NCI-H128 (cell line): Measurements from ENCODE around the gene EIF4G2.

Experiments used
- DNase-seq: peaks from one replicate; lab custom pipeline; 2025; ENCODE audit not compliant: unreplicated experiment; lab: John Stamatoyannopoulos, UW

Gene EIF4G2

DNA sequence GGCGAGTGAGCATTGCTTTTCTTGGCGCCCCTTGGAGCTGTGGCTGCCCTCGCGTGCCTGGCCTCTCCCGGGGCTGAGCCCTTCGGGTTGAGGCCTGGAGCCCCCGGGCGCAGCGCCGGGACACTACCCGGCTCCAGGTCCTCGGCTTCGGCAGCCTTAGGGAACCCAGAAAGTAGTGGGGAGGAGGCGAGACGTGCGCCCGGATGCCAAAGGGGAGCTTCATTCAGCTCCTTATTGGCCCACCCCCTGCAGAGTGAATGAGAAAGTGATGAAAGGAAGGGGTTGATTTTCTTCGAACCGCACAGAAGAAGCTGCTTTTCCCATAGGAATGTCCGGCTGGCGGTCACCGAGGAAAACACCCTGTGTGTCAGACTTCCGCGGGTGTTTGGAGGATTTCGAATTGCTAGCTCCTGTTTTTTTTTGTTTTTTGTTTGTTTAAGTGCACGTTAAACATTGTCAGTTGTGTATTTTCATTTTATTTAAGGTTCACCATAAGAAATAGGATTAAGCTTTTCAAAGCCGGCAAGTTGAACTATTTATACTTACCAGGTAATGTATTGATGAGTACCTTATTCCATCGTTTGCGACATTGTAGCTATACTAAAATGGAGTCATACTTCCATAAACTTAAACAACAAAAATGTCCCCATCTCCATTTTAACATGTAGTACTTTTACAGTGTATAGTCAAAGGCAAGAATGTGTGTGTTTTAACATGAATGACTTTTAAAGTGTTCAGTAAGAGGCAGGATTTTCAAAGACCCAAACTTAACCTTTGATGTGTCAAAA lies 841 bp upstream of the EIF4G2 start:
- DNase-seq, result peak; percentile 60

DNA sequence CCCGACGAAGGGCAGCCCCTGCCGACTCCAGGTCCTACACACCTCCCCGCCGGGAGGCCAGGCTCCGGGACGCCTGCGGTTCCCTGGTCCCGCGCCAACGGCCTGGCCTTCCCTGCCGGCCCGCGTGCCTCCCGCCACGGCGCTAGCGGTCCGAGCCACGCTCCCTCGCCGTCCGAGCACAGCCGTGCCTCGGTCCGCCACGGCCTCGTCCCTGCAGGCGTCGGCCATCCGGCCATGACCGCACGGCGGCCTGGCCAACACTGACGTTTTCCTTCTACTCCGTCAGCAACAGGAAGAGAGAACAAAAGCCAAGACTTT lies 532 bp downstream of the EIF4G2 start:
- no peak for DNase-seq

DNA sequence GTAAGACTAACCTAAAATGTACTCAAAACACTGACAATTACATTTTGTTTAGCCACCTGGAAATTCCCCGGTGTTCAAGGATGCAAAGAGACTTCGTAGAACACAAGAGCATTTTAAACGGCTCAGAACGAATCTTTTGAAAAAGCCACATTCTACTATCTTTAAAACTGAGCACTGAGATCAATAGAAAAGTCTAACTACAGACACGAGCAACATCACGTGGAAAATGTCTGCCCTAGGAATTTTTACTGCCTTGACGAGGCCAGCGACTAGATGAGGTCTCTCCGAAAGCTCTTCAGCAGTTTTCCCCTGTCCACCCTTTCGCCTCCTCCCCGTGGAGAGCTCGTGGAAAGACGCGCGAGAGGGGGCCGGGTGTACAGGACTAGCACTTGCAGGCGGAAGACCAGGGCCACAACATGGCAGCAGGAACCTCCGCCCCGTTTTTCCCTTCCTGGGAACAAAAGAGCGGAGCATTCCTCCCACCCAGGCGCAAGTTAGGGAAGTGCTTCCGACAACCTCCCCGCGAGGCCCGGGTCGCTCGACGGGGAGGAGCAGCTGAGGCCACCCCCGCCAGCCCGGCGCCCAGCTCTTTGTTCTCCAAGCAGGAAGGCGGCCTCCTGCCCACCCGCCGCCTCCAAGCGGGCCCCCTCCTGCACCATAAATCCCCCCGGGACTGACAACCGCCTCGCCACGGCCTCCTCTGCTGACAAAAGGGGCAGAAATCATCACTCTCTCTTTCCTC lies 1.1 kb downstream of the EIF4G2 start:
- DNase-seq, result no peak

DNA sequence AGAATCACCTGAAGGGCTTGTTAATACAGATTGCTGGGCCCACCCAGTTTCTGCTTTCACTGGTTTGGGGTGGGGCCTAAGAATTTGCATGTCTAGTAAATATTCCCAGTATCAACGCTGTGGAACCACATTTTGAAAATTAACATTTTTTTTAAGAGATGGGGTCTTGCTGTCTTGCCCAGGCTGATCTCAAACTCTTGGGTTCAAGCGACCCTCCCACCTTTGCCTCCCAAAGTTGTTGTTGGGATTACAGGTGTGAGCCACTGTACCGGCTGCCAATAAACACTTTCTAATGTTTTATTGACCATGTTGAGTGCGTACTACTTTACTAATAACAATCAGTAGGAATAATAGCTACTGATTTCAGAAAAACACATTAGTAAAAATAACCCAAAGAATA lies 2.5 kb downstream of the EIF4G2 start:
- no peak for DNase-seq

DNA sequence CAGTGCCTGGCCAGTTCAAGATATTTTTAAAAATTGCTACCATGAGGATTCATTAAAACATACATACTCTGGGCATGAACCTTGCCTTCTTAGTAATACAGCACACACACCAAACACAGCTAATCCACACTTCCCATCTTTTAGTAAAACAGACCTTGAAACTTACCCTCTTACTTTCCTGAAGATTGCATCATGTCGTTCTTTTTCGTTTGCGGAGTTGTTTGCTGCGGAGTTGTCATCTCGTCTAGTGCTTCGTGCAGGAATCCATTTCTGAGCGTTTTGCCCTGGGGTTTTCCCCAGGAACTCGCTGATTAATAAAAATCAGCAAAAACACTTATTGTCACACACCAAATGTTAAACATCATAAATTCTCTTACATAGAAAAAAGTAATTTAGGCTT lies 3.0 kb downstream of the EIF4G2 start:
- no peak for DNase-seq

DNA sequence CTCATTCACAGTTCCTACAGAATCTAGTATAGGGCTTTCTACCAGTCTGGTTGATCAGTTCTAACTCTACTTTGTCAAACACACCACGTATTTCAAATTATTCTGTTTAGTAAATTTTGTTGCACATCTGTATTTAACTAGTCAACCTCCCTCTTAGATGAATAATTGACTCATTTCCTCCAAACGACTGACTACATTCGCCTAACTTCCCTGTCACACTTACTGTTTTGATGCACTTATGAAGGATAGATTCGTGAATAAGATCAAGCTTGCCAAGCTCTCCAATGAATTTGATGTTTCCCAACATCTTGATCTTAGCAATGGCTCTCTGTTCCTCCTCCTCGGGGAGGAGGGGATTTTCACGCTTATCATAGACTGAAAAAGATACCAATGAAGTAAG lies 5.0 kb downstream of the EIF4G2 start:
- no peak for DNase-seq

DNA sequence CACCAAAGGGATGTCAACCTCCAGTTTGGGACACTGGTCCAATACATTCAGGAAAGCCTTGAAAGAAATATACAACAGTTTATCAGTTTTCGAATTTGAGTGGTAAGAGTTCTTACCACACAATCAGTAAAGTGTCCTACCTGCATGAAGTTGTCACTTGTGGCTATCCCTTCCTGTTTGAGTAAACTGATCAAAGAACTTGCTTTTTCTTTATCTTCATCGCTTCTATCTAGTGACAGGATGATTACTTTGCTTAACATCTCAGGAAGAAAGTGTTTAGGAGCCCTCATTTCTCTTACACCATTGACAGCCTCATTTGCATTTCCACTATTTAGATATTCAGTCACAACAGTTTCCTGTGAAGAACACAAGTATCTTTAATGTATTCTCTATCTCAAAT lies 8.4 kb downstream of the EIF4G2 start:
- DNase-seq, result no peak

DNA sequence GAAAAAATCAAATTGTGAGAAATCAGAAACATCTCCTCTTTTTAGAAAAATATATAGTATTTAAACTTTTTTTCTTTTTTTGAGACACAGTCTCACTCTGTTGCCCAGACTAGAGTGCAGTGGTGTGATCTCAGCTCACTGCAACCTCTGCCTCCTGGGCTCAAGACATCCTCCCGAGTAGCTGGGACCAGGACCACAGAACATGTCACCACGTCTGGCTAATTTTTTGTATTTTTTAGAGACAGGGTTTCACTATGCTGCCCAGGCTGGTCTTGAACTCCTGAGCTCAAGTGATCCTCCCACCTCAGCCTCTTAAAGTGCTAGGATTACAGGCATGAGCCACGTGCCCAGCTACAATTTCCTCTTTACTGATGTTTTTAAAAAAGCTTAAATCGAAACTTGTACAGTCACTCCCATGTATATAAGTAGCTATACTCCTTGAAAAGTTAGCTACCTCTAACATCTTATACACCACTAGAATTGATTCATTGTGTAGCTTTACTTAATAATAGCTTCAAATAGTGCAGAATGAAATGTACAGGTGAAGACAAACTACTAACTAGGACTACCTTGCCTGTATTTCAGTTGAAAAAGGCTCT lies 10.3 kb downstream of the EIF4G2 start:
- DNase-seq, result no peak

DNA sequence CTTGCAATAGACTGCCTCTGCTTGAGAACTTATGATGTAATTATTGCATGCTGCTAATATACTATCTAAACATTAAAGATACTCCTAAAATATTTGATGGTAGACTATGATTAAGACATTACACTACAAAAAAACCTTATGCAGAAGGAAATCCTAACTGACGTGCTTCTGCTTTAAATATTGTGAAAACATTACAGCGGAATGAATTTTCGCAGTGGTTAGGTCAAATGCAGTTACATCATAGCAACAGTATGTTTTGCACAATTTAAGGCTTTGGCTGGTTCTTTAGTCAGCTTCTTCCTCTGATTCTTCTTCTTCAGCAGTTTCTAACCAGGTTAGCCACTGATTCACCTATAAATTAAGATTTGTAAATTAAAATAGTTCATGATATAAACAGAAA lies 11.2 kb downstream of the EIF4G2 start:
- DNase-seq, result no peak

DNA sequence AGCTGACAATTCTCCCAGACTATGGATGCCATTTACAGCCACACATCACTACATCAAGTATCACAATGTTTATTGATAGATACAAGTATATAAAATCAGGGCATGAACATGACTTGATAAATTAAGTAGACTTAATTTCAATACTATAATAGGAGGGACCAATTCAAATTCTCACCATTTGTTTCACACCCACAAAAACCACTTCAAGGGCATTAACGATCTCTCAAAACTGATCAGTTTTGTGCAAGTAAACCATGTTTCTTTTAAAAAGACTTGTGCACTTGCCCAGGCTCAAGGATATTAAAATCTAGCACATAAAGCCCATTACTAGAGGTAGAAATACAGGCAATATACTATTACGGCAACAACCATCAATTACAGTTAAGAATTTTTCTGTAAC lies 11.7 kb downstream of the EIF4G2 start:
- no peak for DNase-seq

DNA sequence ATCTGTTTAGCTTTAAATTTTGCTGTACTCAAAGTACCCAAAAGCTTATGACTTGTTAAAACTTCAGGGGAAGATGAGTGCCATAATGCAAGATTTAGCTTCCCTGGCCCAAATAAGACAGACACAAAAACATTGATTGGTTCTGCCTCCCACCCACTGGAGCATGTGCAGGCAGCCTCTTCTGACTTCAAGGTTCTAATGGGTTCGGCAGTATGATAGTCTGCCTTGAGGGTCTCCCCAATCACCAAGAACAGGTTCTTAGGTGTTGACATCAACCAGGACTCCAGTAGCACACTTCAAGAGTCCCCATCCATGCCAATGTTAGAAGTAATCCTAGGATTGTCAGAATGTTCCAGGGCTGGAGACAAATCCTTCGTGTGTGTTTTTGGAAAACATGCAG lies 12.5 kb downstream of the EIF4G2 start:
- no peak for DNase-seq

DNA sequence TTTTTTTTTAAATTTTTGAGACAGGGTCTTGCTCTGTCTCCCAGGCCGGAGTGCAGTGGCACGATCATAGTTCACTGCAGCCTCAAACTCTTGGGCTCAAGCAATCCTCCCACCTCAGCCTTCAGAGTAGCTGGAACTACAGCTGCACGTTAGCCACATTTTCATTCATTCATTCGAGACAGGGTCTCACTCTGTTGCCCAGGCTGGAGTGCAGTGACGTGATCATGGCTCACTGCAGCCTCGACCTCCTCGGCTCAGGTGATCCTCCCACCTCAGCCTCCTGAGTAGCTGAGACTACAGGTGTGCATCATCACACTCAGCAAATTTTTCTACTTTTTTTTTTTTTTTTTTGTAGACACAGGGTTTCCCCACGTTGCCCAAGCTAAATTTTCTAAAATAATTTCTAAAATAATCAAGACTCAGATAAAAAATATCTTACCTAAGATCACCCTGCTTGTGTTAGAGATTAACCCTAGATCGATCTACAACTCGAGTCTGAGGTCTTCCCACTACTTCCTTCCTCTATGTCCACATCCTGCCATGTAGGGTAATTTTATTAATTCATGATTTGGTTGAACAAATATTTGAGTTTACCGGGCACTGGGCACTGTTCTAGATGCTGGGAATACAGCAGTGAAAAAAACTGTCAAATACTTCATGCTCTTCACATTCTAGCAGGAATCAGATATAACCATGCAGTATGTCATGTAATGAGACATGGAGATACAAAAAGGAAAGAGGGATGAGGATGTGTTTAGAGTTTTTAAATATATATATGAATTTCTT lies 15.1 kb downstream of the EIF4G2 start:
- no peak for DNase-seq

DNA sequence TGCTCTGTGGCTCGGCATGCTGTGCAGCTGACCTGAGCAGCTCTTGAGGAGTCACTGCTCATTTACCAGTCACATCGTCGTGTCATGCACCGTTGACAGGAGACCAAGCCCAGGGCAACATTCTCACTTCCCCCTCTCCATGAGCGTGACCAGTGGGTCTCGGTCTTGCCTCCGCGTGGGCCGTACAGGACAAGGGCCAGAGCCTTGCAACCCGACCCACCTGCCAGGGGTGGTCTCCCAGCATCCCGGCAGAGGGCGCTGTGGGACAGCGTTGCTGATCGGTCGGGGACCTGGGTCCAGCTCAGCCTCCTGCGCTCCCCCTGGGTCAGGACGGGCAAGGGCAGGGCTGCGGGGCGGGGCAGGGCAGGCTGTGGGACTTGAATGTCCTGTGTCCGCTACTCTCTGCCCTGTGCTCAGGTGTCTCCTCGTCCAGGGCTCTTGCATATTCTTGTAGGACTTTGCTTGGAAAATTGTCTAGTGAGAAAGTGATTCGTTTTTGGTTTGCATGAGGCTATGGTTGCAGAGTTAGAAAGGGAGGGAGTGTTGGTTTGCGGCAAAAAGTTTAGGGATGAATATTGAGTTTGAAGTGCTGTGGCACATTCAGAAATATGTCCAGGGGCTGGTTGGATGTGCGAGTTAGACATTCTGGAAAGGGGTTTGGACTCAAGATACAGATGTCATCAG lies 16.2 kb downstream of the EIF4G2 start:
- DNase-seq, result peak; percentile 61

DNA sequence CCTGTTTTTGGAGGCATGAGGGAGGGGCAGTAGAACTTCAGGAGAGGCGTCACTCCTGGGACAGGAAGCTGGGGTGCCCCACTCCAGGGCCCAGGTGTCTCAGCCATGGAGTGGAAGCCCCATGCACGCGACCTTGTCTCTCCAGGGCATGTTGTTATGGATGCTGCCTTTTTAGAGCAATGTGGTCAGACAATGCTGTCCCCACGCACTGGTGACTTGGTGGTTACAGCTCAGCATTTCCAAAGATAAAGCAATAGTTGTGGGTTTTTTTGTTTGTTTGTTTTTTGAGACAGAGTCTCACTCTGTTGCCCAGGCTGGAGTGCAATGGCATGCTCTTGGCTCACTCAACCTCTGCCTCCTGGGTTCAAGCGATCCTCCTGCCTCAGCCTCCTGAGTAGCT lies 22.3 kb downstream of the EIF4G2 start:
- no peak for DNase-seq

DNA sequence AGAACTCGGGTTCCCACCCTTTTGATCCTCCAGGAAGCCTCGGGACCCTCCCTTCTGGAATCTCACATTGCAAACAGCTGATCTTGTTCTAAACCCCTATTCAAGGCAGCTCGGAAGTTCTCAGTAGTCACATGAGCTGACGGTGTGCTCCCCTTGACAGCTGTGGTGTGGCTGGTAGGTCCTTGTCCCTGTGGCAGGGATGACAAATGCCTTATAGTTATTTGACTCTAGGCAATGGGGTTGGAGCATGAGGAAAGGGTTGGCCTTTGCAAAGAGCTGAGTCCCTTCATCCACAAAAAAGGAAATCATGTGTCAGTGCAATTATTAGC lies 23.6 kb downstream of the EIF4G2 start:
- no peak for DNase-seq

DNA sequence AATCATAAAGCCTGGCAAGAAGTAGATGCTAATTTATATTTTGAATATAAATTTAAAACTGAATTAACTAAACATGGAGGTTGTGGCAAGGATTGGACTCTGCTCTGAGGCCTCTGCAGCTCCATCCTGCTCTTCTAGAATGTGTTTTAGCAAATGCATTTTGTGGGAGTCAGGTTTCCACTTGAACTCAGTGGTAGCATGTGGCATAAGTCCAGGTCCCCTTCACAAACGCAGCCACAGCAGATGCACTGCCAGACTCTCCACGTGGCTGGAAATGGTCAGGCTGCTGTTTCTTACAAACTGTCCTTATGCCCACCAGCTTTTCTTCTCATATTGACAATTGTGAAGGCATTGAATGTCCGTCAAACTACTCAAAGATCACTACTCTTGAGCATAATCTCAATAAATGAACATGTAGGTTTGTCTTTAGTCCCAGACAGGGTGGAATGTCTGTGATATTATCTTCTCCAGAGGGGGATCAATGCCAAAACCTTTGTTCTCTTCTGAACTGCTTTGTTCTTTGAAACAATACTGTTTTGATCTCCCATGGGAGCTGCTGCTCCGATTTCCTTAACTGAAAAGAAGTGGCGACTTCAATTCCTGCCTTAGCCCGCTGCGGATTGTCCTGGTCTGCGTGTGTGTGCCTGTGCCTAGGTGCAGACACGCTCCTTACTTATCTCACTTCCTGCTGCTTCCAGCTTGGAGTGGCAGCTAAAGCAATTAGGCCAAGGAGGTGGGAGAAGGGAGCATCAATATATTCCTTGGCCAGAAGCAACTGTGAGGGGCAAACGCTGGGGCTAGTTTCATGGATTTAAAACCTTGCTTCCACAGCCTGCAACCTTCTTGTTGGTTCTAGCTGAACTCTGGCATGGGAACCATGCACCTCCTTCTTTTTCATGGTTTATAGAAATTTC lies 24.2 kb downstream of the EIF4G2 start:
- peak; percentile 48 for DNase-seq

DNA sequence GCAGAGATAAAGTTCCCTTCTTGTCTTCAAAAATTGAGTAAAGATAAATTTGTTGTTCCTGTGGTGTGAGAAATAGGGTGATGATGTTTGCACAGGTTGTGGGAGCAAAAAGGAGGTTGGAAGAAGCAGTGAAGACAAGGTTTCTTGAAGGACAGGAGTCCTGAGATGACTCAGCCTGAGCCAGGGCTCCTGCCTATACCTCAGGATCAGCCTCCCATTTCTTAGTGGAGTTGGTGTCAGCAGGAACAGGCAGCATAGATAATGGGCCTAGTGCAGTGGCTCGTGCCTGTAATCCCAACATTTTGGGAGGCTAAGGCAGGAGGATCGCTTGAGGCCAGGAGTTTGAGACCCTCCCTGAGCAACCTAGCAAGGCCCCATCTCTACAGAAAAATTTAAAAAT lies 28.7 kb downstream of the EIF4G2 start:
- no peak for DNase-seq

DNA sequence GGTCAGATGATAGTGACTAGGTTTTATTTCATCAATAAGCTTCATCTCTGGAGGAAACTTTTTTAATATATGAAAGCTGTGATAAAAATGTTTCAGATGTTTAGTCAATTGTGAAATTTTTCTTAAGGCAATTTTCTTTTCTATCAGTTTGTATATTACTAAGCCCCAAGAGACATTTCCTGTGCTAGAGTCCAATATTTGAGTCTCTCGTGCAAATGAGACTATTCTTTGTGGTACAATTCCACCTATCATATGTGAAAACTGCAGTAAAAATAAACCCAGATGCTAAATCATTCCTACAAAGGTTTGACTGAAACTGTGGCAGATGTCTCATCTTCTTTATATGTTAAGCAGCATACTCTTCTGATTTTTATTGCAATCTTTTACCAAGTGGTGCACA lies 29.6 kb downstream of the EIF4G2 start:
- DNase-seq, result no peak

DNA sequence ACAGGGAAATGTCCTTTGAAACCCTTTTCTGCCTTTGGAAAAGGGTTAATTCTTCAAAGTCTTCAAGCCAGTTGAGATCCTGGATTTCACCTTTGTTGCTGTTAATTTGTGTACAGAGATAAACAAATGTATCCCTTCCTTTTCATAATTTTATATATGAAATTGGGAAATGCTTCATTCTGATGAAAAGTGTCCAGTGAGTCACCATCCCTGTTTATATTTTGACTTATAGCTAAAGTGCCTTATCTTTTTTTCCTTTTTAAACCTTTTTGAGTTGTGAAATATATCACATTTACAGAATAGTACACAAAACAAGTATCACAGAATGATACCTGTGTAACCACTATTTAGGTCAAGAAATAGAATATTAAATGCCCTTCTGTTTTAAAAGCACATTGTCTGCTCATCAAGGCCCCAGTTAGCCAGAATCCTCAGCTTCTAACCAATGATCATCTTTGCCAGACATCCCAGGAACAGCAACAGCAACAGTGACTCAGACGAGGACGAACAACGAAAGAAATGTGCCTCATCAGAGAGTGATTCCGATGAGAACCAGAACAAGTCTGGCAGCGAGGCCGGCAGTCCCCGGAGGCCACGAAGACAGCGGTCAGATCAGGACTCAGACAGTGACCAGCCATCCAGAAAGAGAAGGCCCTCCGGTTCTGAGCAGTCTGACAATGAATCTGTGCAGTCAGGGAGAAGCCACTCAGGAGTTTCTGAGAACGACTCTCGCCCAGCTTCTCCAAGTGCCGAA lies 30.3 kb downstream of the EIF4G2 start:
- no peak for DNase-seq
